Stimulated activated CD4-positive, alpha-beta T cell treated with anti-CD3 and anti-CD28 coated beads, Interleukin-1b, Interleukin-23, amount 100 ng/mL, for 4 hours (primary cell): ENCODE results near the gene KPNB1.
"Not testable (repeated sequence)": the region's sequence is repeated elsewhere in the genome, so short reads cannot be mapped to it uniquely, and the experiment has no call there.

Experiments used
- DNase-seq, 2 donors: peaks; one replicate each; pipeline ENCODE4 v3.0.0-alpha.2; 2020; ENCODE audit warnings: low read depth in 2 of 2

The KPNB1 gene

DNA sequence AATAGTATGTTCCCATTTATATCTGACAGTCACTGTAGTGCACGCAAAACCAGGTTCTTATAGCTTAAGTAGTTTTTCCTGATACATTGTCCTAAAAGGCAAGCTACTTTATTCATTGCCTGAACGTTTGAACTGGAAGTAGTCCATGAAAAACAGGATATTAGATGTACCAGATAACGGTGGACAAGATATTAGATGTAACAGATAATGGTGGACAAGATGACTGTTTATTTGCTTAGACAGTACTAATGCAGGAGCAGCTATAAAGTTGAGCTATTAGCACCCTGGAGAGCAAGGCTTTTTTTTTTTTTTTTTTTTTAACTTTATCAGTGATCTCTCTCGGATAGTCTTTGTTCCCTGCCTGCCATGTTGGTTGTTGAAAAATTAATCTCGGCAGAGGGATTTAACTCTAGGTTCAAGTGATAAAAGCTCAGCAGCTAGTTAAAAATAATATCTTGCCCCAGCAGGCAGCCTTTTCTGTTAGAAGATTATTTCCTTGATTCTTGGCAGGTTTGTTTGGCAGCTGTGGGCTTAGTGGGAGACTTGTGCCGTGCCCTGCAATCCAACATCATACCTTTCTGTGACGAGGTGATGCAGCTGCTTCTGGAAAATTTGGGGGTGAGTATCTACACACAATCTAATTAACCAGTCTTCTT lies 26.9 kb downstream of the KPNB1 start:
- DNase-seq, result no peak

DNA sequence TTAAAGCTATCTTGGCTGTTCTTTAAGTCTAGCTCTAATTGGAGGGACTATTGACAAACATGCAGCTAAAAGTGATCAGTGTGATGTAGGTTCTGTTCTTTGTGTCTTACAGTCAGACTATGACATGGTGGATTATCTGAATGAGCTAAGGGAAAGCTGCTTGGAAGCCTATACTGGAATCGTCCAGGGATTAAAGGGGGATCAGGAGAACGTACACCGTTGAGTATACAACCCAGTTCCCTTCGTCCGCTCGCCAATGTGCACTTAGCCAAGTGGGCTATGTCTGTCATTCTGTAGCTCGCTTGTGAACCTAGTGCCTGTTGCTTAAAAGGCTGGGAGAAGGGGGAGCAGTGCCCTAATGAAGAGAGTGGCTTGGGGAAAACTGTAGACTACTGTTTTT lies 28.5 kb downstream of the KPNB1 start:
- DNase-seq, result no peak

DNA sequence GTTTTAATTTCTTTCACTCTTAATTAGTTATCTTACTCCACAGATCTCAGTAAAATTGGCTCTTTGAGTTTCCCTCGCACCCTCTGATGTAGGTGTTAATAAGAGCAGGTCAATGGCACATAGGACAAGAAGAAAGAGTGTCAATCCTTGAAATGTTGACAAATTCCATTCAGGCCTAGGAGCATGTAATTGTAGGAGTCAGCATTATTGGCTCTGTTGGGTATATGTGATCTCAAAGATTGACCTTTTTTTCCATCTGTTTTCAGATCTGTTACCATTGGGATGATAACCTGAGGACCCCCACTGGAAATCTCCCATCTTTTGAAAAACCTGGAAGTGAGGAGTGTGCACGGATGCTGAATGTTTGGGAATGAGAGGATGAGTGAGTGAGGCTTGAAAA lies 32.4 kb downstream of the KPNB1 start:
- no peak for DNase-seq

GRCh38 chr17:47682727-47683126 lies 33.0 kb downstream of the KPNB1 start:
- DNase-seq, result not testable (repeated sequence)

DNA sequence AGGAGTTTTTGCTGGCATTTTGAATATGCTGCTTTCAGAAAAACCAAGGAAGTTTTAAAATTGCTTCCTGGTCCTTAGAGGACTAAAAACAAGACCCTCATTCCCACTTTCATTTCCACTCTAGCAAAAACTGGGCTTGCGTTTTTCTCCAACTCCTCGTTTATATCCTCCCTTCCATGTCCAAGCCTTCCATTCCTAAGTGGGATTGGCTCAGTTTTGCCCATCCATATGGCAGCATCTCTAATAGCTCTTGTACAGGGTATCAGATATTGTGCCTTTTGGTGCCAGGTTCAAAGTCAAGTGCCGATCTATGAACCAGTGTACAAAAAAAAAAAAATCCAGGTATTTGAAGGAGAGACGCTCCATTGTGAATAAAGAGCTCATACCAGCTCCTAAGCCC lies 34.3 kb downstream of the KPNB1 start:
- no peak for DNase-seq

DNA sequence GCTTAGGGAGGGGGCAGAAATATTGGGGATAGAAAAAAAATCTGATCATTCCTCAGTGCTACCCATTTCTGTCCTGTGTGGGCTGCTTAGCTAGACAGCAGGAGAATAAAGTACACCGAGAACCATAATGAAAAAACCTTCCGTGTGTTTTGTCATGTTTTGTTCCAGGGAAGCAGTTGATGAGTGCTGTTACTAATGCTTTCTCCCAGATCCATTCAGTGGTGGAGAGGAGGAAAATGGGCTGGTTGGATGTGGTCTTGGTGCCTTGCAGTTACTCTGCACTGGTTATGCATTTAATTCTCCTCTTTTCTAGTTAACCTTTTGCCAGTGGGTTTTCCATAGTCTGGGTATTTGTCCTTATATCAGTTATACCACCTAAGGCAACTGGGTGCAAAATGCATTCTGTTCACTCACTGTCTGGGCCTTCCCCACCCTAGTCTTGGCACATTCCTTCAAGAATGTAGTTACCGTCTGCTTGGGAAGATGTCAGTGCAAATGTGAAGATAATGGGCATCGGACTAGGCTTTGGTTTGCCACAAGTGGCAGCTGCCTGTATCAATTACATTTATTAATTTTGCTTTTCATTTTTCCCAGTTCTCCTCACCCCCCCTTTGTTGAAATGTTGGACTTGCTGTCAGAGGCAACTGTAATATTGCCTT lies 34.9 kb downstream of the KPNB1 start:
- DNase-seq, result no peak

- no peak for DNase-seq
Observed at GRCh38 chr17:47685556-47686275, 36.0 kb downstream of the KPNB1 start.

GRCh38 chr17:47686276-47686635 lies 36.5 kb downstream of the KPNB1 start:
- no peak for DNase-seq

DNA sequence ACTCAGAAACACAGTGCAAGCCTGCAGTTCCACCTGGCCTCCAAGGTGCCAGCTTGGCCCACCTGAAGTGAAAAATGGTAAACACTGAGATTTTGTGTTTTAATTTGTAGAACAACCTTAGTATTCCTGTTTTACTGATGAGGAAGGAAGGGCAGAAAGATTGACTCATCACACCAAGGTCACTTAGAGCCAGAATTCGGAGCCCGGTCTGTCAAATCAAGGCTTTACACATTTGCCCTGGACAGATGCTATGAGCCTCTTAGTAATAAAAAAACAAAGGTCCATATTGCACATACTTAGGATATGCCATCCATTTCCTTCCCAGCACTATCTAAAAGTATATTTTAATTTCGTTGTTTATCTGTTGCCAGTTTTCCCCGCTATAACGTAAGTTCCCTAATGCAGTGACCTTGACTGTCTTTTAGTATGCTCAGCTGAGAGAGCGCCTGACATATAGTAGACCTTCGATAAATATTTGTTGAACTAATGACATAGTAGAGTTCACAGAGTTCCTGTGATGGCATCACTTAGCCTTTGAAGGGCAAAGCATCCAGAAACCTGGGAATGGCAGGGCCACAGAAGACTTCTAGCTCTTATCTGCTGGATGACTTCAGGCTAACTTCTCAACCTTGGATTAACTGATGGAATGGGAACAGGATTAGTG lies 37.1 kb downstream of the KPNB1 start:
- DNase-seq, result no peak

DNA sequence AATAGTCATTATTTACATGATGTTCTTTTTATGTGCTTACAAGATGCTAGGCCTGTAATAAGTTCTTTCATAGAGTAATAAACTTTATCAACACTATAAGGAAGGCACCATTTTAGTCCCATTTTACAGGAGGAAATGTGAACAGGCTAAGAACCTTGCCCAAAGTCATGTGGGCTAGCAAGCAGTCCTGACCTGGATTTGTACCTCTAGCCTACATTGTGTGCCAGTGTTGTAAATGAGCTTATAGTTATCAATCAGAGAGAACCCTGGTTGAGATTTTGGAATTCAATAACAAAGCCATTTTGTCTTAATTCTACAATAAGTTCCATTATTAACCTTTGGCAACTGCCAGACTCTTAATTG lies 37.6 kb downstream of the KPNB1 start:
- no peak for DNase-seq

DNA sequence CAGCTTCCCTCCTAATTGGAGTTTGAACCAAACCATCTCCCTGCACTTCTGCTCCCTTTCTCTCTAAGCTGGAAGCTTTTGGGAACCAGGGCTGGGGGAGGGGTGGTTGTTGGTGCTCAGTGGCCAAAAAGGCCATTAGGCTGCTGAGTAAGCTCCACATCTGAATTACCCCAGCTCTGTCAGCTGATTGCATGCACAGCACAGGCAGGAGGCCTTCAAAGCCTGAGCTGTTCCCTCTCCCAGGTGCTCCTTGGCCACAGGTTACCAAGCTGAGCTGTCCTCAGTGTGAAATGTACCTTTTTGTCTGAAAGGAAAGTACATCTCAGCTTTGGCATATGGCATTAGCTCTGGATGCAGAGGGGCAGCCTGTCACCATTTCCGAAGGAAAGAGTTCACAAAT lies 38.0 kb downstream of the KPNB1 start:
- DNase-seq, result no peak

- no peak for DNase-seq
Observed at GRCh38 chr17:47690121-47690520, 40.4 kb downstream of the KPNB1 start.

GRCh38 chr17:47692137-47692894 lies 42.6 kb downstream of the KPNB1 start:
- DNase-seq, result no peak

- no peak for DNase-seq
Observed at GRCh38 chr17:47692895-47693730, 43.4 kb downstream of the KPNB1 start.

- peak; percentile 56 to 60 for DNase-seq
Observed at GRCh38 chr17:47693731-47694580, 44.2 kb downstream of the KPNB1 start, which contains the start of gene TBKBP1. TSS of gene TBKBP1 (plus strand) at chr17:47694161. CDS start at chr17:47696113, 1,952 bp downstream.

- DNase-seq, result peak; percentile 54 to 66
Observed at GRCh38 chr17:47694581-47695428, 45.1 kb downstream of the KPNB1 start.

DNA sequence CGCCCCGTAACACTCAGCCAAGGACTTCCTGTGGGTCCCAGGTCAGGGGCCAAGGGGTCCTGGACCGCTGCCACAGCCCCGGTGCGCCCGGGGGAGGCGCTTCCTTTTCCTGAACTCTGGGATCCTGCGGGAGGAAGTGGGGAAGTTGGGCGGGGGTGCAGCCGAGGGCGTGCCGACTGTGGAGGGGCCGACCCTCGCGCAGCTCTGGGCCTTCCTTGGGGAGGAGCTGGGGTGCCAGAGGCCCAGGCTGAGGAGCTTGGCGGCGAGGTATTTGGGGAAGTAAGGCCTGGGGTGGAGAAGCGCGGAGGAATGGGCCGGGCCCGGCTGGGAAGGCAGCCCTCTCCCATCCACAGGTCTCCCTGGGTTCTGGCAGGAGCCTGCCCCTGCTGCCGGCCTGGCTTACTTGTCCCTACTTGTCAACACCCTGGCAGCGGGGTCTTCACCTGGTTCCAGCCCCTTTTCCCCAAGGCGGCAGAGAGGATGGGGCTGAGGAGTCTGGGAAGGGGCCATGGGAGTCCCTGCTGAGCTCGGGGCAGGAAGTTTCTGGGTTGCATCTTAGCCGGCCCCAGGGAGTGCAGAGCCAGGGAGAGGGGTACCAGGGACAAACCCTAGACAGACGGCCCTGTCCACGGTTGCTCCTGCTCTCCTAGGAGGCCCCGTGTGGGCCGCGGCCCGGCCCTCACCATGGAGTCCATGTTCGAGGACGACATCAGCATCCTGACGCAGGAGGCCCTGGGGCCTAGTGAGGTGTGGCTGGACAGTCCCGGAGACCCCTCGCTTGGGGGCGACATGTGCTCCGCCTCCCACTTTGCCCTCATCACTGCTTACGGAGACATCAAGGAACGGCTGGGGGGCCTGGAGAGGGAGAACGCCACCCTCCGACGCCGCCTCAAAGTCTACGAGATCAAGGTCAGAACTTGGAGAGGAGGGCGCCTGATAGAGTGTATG lies 46.0 kb downstream of the KPNB1 start:
- DNase-seq, result no peak
